GM10266 (cell line): ENCODE data around the gene ANKRD29.
"Not testable (repeated sequence)": the region's sequence is repeated elsewhere in the genome, so short reads cannot be mapped to it uniquely, and the experiment has no call there.

Experiments
- DNase-seq: peaks from one replicate; pipeline ENCODE4 v3.0.0; 2012; ENCODE audit errors: extremely low spot score
- TF ChIP-seq, protein P1 (sequence below): IDR thresholded peaks from 2 replicates; pipeline ENCODE4 v1.5.1; 2012; ENCODE audit warnings: mild to moderate bottlenecking, low read depth; ENCODE audit not compliant: control insufficient read depth, insufficient read depth; ENCODE audit errors: missing control alignments

The ANKRD29 gene

DNA sequence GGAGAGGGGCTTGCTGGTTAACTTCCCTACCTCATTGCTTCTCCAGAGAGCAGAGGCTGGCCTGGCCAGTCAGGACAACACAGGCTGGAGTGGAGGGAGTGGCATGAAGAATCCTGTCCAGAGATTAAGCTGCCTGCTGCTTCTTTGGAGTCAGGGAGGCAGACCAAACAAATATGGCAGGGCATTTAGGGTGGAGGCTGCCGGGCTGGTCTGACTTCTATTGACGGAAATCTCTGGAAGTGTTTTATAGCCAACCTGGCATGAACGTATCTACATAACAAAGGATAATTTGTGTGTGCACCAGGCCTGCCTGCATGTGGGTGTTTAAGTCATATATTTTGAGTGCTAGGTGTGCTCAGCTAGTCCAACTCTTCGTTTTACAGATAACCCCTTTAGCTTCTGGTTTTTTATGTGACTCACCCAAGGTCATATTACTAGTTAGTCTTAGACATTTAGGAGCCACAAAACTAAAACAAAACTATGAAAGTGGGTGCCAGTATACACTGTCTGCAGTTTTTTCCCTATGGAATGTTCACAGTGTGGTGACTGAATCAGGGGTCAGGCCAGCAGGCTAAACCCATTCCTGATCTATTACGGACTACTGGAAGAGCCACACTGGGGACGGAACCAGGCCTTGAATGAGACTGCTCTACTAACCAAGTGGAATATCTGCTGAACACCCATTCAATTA lies 81.9 kb downstream of the ANKRD29 start:
- no peak for DNase-seq
- TF ChIP-seq, protein P1, sequence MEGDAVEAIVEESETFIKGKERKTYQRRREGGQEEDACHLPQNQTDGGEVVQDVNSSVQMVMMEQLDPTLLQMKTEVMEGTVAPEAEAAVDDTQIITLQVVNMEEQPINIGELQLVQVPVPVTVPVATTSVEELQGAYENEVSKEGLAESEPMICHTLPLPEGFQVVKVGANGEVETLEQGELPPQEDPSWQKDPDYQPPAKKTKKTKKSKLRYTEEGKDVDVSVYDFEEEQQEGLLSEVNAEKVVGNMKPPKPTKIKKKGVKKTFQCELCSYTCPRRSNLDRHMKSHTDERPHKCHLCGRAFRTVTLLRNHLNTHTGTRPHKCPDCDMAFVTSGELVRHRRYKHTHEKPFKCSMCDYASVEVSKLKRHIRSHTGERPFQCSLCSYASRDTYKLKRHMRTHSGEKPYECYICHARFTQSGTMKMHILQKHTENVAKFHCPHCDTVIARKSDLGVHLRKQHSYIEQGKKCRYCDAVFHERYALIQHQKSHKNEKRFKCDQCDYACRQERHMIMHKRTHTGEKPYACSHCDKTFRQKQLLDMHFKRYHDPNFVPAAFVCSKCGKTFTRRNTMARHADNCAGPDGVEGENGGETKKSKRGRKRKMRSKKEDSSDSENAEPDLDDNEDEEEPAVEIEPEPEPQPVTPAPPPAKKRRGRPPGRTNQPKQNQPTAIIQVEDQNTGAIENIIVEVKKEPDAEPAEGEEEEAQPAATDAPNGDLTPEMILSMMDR, result no peak

DNA sequence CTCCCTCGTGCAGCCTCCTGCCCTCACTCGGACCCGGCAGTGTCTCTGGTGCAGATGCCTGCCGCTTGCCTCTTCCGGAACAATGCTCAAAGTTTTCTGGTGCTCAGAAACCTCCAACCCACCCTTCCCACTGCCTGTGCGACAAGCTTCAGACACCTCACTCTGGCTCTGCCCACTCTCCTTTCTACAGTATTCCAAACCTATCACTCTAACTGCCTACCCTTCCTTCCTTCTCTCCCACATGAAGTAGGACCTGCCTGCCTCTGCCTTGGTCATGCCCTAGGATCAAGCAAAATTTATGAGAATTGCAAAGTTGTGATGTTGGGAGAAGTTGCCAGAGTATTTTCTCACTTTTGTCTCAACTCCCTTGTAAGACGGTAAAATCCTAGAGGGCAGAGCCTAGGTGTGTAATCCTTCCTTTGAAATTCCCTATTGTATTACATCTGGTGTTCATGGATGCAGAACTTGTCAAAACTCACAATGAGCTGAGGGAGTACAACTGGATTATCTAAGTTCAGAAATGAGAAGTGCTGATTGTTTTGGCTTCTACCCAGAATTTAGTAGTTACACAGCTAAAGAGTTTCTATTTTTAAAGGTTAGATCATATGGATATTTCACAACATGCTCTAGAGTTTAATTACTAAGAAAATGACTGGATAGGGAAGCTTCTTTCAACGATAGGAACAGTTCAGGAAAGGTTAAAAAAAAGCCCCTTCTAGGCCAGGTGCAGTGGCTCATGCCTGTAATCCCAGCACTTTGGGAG lies 83.6 kb downstream of the ANKRD29 start:
- TF ChIP-seq, protein P1, result no peak
- DNase-seq, result no peak

DNA sequence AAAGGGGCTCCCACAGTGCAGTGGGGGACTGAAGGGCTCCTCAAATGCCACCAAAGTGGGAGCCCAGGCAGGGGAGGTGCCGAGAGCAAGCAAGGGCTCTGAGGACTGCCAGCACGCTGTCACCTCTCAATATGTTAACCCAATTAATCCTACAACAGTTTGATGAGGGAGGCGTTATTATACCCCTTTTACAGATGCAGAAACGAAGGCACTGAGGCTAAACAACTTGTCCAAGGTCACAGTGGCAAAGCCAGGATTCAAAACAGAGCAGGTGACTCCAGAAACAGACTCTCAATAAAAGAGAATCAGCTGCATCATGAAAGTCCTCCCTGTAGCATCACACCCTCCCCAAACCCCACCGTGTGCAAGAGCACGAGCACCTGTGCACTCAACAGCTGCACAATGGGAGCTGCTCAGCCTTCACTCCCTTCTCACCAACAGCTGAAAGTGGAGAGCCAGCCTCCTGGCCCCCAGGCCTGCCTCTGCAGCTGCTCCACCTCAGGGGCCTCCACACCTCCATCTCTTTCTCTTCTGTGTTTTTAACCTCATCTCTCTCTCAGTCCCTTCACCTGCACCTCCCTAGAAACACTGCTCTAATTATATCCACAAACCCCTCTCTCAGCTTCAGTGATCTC lies 84.5 kb downstream of the ANKRD29 start:
- no peak for DNase-seq
- TF ChIP-seq, protein P1, result no peak

DNA sequence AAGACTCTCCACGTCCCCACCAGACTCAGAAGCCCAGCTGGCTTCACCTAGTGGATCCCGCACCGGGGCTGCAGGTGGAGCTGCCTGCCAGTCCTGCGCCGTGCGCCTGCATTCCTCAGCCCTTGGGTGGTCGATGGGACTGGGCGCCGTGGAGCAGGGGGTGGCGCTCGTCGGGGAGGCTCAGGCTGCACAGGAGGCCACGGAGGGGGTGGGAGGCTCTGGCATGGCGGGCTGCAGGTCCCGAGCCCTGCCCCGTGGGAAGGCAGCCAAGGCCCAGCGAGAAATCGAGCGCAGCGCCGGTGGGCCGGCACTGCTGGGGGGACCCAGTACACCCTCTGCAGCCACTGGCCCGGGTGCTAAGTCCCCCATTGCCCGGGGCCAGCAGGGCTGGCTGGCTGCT lies 85.2 kb downstream of the ANKRD29 start:
- not testable (repeated sequence) for DNase-seq

DNA sequence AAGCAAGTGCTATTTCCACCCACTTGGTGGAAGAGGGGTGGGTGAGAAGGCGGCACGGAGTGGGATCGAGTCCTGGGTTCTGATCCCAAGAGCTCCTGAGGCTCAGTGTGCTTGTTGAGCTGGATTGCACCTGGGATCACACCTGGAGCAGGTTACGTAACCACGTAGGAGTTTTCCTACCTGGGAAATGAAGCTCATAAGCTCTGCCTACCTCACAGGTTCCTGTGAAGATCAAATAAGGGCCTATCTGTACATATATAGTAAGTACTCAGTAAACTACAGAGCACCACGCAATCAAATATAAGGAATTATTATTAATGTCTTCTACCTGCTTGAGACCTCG lies 87.4 kb downstream of the ANKRD29 start:
- no peak for DNase-seq
- TF ChIP-seq, protein P1, result no peak

DNA sequence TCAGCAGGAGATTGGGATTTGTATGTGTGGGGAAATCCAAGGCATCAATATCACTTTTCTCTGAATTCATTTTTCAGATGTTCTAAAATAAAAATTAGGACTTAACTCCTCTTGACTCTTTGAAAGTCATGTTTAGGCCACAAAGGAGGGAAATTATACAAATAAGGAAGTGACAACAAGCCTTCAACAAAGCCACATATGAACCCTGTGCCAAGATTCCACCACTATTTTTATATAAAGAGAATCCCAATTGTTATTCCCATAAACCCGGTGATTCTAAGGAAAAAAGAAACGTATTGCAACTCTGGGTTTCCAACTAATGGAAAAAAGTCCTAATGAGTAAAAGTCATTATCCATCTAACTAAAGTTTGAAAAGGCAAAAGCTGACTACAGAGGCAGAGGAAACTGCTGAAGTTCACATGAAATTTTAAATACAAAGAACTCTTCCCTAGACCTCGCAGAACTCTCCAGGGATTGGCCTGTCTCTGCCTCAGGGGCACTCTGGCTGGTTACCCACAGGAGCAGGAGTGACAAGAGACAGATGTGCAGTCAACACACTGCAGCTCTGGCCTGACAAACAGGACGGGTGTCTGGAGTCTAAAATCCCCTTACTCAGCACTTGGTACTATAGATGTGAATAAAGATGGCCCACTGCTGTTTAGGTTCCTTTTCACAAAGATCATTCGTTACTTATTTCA lies 88.0 kb downstream of the ANKRD29 start:
- DNase-seq, result no peak
- TF ChIP-seq, protein P1, result no peak

DNA sequence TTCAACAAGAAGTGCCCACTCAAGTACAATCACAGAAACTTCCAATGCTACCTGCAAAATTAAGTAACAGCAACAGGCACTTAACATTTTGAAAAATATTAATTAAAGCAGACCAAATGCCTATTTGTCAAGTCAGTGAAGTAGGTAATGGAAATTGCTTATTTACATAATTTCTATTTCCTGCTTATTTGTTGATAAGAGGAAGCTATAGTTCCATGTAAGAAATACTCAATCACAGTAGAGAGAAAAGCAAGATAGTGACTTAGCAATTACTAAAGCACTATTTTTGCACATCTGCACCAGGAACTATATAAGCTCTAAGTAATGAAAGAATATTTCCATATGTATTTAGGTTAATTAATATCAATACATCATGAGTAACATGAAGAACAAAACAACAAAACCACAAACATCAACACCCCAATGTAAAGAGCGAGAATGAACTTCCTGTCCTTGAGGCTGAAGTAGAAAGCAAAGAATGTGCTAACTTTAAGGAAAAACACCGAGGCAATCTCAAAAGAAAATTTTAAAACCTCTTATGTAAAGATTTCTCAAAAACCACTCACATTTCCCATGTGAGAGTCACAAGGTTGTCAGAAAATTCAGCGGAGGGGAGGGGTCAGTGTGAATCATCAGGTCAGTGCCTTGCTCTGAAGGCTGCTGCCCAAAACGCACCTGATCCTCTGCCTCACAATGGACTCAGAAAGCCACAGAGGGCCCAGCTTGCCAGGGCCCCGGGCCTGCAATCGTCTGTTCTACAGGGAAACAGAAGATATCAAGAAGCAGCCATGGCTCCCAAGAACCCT lies 88.9 kb downstream of the ANKRD29 start:
- TF ChIP-seq, protein P1, result no peak
- no peak for DNase-seq
